H1 (cell line): Measurements from ENCODE around the gene OGFOD2. TPM values are rescaled to one million over a fixed set of nuclear protein-coding genes. Genes with fewer than 3 reads are reported as not detected.

Experiments used
- ATF2 ChIP-seq: IDR thresholded peaks from 2 replicates; pipeline ENCODE4 v1.6.1; 2012; ENCODE audit warnings: low read length, inconsistent platforms
- CBX8 ChIP-seq: fragments of 300-800, 300-1000 bp; sonication (generic); IDR thresholded peaks from 2 replicates; pipeline ENCODE4 v1.7.1; 2016; ENCODE audit warnings: low read depth, low read length, borderline replicate concordance
- E2F6 ChIP-seq: IDR thresholded peaks from 2 replicates; pipeline ENCODE4 v1.6.1; 2012; ENCODE audit warnings: inconsistent platforms
- JUN ChIP-seq: IDR thresholded peaks from 2 replicates; pipeline ENCODE4 v1.6.1; 2011; ENCODE audit warnings: low read depth, mild to moderate bottlenecking, improper control_type of control experiment, low read length
- TEAD4 ChIP-seq: IDR thresholded peaks from 2 replicates; pipeline ENCODE4 v1.6.1; 2012; ENCODE audit warnings: low read depth, low read length, inconsistent platforms, mixed read lengths
- polyA plus RNA-seq, 7 experiments: library from polyadenylated mRNA; depleted of rRNA in 3 of 7; stranded (reverse) in 5 of 7; unstranded in 2 of 7; fragments of >200 nt in 5 of 7; fragments of 200-250 nt in 2 of 7; gene quantifications; 1 replicate in 5 of 7; 2 replicates in 1 of 7; 4 replicates in 1 of 7; pipeline versions ENCODE4 v1.2.1 to v1.2.3, GENCODE V29; 2011 to 2013; ENCODE audit warnings: missing spikeins in 2 of 7, mixed read lengths in 2 of 7
- total RNA-seq: library from RNA; stranded (reverse); fragmentation: NEBNext Ultra II Directional; extraction: Animal tissue kit (Norgen Biotek cat#: 25700); gene quantifications from 2 replicates; pipeline ENCODE4 v1.2.1, GENCODE V29; 2021
- TF ChIP-seq, protein P1 (sequence below), 3 experiments: IDR thresholded peaks; 1 replicate in 2 of 3; 2 replicates in 1 of 3; pipeline versions ENCODE4 v1.5.1 to v1.6.1; 2011; ENCODE audit warnings: low read length in 3 of 3, mild to moderate bottlenecking in 3 of 3, inconsistent platforms in 2 of 3, low read depth in 1 of 3, moderate library complexity in 1 of 3; ENCODE audit not compliant: insufficient read depth in 1 of 3; ENCODE audit errors: control extremely low read depth in 1 of 3

The OGFOD2 gene
- total and polyA plus RNA-seq, 2 of the 8 experiments (the other 6 are each of a cell fraction or from before 2014, with no cell fraction given), result 17.3 to 20.3 TPM

DNA sequence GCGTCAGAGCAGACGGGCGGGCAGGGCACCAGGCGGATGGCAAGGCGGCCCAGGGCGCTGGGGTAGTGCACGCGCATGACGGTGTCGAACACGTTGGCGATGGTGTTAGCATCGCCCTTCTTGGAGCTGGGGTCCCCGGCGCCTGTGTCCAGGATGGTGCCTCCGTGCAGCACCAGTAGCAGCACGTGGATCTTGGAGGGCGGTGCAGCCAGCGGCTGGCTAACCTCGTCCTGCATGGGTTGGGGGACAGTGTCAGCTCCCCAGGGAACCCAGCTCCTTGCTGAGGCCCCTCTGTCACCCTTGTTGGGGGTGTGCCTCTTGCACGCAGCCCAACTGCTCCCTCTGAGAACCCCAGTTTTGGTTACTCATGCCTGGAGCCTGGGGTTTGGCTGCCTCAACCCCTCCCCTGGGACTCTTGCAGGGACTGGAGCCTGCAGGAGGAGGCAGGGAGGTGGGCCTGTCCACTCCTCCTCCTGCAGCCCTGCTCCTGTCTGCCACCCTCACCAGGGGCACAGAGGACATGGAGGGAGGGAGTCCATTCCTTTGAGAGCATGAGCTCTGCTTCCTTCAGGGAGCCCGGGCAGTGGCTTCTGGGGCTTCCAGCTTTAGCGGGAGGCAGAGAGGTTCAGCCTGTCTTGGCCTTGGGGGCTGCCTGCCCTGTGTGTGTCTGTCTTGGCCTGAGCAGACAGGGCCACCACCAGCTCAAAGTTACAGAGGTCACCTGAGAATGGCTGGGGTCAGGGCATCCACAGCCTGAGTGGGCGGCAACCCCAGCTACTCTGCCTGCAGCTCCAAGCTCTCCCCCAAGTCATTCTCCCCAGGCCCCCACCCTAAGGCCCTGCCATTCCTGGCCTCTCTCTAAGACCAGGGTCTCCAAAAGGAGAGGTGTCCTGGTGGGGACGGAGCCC is 22.6 kb downstream of the OGFOD2 start (continued):
- TF ChIP-seq, protein P1, sequence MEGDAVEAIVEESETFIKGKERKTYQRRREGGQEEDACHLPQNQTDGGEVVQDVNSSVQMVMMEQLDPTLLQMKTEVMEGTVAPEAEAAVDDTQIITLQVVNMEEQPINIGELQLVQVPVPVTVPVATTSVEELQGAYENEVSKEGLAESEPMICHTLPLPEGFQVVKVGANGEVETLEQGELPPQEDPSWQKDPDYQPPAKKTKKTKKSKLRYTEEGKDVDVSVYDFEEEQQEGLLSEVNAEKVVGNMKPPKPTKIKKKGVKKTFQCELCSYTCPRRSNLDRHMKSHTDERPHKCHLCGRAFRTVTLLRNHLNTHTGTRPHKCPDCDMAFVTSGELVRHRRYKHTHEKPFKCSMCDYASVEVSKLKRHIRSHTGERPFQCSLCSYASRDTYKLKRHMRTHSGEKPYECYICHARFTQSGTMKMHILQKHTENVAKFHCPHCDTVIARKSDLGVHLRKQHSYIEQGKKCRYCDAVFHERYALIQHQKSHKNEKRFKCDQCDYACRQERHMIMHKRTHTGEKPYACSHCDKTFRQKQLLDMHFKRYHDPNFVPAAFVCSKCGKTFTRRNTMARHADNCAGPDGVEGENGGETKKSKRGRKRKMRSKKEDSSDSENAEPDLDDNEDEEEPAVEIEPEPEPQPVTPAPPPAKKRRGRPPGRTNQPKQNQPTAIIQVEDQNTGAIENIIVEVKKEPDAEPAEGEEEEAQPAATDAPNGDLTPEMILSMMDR (IDR thresholded peaks at IDR 0.05; ENCODE audit: control extremely low read depth in 1 of 3, insufficient read depth in 1 of 3, low read depth in 1 of 3, low read length in 3 of 3), result no peak
- no peak for TF ChIP-seq ATF2
- no peak for TF ChIP-seq TEAD4
- TF ChIP-seq CBX8, result no peak
- no peak for TF ChIP-seq E2F6
- no peak for TF ChIP-seq JUN
